Choroid plexus epithelial cell (primary cell): Measurements from ENCODE around the gene MVB12B.

Experiments
- DNase-seq: peaks from one replicate; pipeline ENCODE4 v3.0.0-alpha.2; 2010; ENCODE audit warnings: low read depth
- H3K4me3 ChIP-seq: 2 replicates; pipeline ENCODE4 v1.5.1; 2011; ENCODE audit warnings: low read depth, mild to moderate bottlenecking, control low read depth, low read length, moderate library complexity
- CTCF ChIP-seq: conservative IDR thresholded peaks from 2 replicates; pipeline ENCODE4 v1.5.1; 2011; ENCODE audit warnings: low read depth, mild to moderate bottlenecking, control low read depth, inconsistent platforms, low read length, moderate library complexity

Gene MVB12B

GRCh38 chr9:126302730-126303129 lies 23.9 kb upstream of the MVB12B start:
- no peak for DNase-seq
- no peak overlapping the region for H3K4me3 ChIP-seq
- no peak for TF ChIP-seq CTCF

GRCh38 chr9:126303488-126303887 lies 23.1 kb upstream of the MVB12B start:
- no peak overlapping the region for H3K4me3 ChIP-seq
- peak; percentile 23 for DNase-seq
- no peak for TF ChIP-seq CTCF

- DNase-seq: no peak
- TF ChIP-seq CTCF: no peak
- H3K4me3 ChIP-seq: no peak overlapping the region
Observed at GRCh38 chr9:126304207-126304970, 22.2 kb upstream of the MVB12B start.

GRCh38 chr9:126304971-126305320 lies 21.7 kb upstream of the MVB12B start:
- DNase-seq: no peak
- H3K4me3 ChIP-seq: no peak overlapping the region
- no peak for TF ChIP-seq CTCF

GRCh38 chr9:126306071-126306647 lies 20.5 kb upstream of the MVB12B start:
- DNase-seq: no peak
- H3K4me3 ChIP-seq: no peak overlapping the region
- no peak for TF ChIP-seq CTCF

GRCh38 chr9:126307322-126308061 lies 19.1 kb upstream of the MVB12B start:
- no peak for DNase-seq
- TF ChIP-seq CTCF: no peak
- no peak overlapping the region for H3K4me3 ChIP-seq
